NCI-H526 treated with DMSO at 0.1 percent for 48 hours (cell line): ENCODE data around the gene GAPDH.
A peak's percentile ranks its signal among the peaks of the same experiment; 100 is the strongest.

Source experiments
- DNase-seq: peaks from one replicate; lab custom pipeline; 2025; lab: John Stamatoyannopoulos, UW

Gene GAPDH

DNA sequence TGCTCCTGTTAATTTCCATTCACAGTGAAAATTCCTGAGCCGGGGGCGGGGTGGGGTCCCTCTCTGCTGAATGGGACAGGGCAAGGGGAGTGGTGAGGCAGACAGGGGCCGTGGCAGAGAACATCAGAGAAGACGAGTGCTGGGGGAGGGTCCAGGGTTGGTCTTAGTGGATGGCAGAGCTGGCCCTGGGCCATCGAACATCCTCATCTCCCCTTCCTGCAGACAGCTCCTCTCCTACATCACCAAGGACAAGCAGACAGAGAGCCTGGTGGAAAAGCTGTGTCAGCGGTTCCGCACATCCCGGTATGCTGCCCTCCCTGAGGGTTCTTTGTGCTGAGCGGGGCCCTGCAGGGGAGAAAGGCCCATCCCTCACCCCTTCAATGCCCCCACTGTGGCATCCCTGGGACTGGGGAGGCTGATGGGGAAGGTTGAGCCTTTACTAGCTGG is 5.0 kb upstream of the GAPDH start:
- no peak for DNase-seq

- DNase-seq = no peak
These were observed 3.6 kb upstream of the GAPDH start for GRCh38 chr12:6530576-6531260.

GRCh38 chr12:6532051-6532926 is 2.0 kb upstream of the GAPDH start:
- DNase-seq = no peak

- peak; percentile 62 for DNase-seq
These were observed 1.2 kb upstream of the GAPDH start for GRCh38 chr12:6532927-6533652.

- DNase-seq = no peak
These were observed 729 bp upstream of the GAPDH start for GRCh38 chr12:6533653-6533922.

DNA sequence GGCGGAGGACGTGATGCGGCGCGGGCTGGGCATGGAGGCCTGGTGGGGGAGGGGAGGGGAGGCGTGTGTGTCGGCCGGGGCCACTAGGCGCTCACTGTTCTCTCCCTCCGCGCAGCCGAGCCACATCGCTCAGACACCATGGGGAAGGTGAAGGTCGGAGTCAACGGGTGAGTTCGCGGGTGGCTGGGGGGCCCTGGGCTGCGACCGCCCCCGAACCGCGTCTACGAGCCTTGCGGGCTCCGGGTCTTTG is 303 bp downstream of the GAPDH start:
- DNase-seq = no peak

DNA sequence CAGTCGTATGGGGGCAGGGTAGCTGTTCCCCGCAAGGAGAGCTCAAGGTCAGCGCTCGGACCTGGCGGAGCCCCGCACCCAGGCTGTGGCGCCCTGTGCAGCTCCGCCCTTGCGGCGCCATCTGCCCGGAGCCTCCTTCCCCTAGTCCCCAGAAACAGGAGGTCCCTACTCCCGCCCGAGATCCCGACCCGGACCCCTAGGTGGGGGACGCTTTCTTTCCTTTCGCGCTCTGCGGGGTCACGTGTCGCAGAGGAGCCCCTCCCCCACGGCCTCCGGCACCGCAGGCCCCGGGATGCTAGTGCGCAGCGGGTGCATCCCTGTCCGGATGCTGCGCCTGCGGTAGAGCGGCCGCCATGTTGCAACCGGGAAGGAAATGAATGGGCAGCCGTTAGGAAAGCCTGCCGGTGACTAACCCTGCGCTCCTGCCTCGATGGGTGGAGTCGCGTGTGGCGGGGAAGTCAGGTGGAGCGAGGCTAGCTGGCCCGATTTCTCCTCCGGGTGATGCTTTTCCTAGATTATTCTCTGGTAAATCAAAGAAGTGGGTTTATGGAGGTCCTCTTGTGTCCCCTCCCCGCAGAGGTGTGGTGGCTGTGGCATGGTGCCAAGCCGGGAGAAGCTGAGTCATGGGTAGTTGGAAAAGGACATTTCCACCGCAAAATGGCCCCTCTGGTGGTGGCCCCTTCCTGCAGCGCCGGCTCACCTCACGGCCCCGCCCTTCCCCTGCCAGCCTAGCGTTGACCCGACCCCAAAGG is 804 bp downstream of the GAPDH start:
- peak; percentile 29 for DNase-seq

- no peak for DNase-seq
These were observed 1.3 kb downstream of the GAPDH start for GRCh38 chr12:6535697-6535946.

DNA sequence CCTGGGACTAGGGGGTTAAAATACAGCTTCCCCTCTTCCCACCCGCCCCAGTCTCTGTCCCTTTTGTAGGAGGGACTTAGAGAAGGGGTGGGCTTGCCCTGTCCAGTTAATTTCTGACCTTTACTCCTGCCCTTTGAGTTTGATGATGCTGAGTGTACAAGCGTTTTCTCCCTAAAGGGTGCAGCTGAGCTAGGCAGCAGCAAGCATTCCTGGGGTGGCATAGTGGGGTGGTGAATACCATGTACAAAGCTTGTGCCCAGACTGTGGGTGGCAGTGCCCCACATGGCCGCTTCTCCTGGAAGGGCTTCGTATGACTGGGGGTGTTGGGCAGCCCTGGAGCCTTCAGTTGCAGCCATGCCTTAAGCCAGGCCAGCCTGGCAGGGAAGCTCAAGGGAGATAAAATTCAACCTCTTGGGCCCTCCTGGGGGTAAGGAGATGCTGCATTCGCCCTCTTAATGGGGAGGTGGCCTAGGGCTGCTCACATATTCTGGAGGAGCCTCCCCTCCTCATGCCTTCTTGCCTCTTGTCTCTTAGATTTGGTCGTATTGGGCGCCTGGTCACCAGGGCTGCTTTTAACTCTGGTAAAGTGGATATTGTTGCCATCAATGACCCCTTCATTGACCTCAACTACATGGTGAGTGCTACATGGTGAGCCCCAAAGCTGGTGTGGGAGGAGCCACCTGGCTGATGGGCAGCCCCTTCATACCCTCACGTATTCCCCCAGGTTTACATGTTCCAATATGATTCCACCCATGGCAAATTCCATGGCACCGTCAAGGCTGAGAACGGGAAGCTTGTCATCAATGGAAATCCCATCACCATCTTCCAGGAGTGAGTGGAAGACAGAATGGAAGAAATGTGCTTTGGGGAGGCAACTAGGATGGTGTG is 1.9 kb downstream of the GAPDH start:
- no peak for DNase-seq

DNA sequence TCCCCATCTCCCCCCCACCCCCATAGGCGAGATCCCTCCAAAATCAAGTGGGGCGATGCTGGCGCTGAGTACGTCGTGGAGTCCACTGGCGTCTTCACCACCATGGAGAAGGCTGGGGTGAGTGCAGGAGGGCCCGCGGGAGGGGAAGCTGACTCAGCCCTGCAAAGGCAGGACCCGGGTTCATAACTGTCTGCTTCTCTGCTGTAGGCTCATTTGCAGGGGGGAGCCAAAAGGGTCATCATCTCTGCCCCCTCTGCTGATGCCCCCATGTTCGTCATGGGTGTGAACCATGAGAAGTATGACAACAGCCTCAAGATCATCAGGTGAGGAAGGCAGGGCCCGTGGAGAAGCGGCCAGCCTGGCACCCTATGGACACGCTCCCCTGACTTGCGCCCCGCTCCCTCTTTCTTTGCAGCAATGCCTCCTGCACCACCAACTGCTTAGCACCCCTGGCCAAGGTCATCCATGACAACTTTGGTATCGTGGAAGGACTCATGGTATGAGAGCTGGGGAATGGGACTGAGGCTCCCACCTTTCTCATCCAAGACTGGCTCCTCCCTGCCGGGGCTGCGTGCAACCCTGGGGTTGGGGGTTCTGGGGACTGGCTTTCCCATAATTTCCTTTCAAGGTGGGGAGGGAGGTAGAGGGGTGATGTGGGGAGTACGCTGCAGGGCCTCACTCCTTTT is 2.7 kb downstream of the GAPDH start:
- DNase-seq = no peak

GRCh38 chr12:6537580-6538419 is 3.5 kb downstream of the GAPDH start:
- DNase-seq = peak; percentile 62

- DNase-seq = no peak
These were observed 4.3 kb downstream of the GAPDH start for GRCh38 chr12:6538420-6539313.

GRCh38 chr12:6539314-6539682 is 5.0 kb downstream of the GAPDH start:
- DNase-seq = peak; percentile 32

- peak; percentile 32 for DNase-seq
These were observed 5.4 kb downstream of the GAPDH start for GRCh38 chr12:6539707-6540134.

GRCh38 chr12:6540181-6540877 is 6.0 kb downstream of the GAPDH start:
- peak; percentile 79 for DNase-seq

DNA sequence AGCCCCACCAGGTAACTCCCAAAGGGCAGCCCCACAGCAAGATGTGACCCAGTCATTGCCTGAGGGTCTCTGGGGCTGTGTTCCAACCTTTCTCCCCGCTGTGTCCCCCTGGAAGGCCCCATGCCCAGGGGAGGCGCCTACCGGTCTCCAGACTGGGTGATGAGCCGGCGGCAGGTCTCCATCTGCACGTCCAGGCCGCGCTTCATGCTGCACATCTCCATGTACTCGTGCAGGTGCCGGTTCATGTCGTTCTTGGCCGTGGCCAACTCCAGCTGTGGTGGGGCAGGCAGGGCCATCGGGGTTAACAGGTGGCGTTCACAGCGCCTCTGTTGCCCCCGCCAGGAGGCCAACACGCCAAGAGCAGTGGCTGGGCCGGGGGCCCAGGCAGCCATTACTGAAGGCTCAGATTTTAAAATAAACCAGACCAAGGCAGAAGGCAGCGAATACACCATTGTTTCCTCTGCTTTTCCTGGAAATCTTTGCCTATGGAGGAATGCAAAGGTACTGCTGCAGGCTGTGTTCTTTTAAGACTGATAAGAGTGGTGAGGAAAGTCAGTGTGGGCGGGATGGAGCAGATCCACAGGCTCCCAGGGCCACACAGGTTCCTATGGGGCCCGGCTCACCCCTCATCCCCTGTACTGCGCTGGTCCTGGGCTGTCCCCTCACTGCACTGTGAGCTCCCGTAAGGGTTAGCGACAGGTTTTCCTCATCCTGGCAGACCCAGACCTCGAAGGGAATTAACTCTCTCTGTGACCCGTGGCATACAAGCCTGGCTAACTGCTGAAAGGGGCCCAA is 7.3 kb downstream of the GAPDH start:
- no peak for DNase-seq

- no peak for DNase-seq
These were observed 8.1 kb downstream of the GAPDH start for GRCh38 chr12:6542209-6543009.
